Sigmoid colon (tissue), 4 donors: Measurements from ENCODE around the gene ATRX.

ENCODE experiments used
- EP300 ChIP-seq, 4 donors: sonication (generic); formaldehyde crosslinking; IDR thresholded peaks; one replicate each; pipeline ENCODE4 v1.6.1; 2017; ENCODE audit warnings: antibody characterized with exemption in 4 of 4
- TF ChIP-seq, protein P1 (sequence below), 4 experiments: fragments of 450-650 bp in 3 of 4; fragments of 200-600 bp in 1 of 4; IDR thresholded peaks; one replicate each; pipeline ENCODE4 v1.5.1; 2016 to 2019; ENCODE audit warnings: antibody characterized with exemption in 4 of 4, mild to moderate bottlenecking in 3 of 4, moderate library complexity in 2 of 4

DNA sequence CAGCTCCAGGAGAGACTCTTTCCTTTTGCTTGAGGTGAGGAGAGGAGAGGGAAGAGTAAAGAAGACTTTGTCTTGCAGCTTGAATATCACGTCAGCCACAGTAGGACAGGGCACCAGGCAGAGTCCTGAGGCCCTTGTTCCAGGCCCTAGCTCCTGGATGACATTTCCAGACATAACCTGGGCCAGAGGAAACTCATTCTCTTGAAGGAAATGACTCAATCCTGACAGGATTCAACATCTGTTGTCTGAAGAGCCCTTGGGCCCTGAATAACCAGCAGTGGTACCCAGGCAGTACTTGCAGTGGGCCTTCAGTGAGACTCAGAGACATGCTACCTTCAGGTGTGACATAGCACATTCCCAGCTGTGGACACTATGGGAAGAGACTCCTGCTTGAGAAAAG, 276.0 kb downstream of the ATRX start:
- TF ChIP-seq, protein P1, sequence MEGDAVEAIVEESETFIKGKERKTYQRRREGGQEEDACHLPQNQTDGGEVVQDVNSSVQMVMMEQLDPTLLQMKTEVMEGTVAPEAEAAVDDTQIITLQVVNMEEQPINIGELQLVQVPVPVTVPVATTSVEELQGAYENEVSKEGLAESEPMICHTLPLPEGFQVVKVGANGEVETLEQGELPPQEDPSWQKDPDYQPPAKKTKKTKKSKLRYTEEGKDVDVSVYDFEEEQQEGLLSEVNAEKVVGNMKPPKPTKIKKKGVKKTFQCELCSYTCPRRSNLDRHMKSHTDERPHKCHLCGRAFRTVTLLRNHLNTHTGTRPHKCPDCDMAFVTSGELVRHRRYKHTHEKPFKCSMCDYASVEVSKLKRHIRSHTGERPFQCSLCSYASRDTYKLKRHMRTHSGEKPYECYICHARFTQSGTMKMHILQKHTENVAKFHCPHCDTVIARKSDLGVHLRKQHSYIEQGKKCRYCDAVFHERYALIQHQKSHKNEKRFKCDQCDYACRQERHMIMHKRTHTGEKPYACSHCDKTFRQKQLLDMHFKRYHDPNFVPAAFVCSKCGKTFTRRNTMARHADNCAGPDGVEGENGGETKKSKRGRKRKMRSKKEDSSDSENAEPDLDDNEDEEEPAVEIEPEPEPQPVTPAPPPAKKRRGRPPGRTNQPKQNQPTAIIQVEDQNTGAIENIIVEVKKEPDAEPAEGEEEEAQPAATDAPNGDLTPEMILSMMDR (IDR thresholded peaks at IDR 0.05), result no peak
- no peak for TF ChIP-seq EP300 (IDR thresholded peaks at IDR 0.05)
